IMR-90 (cell line): ENCODE measurements around the gene TIPARP. TPM values are rescaled to one million over a fixed set of nuclear protein-coding genes. Genes with fewer than 3 reads are reported as not detected.

Experiments used
- ATAC-seq: fragments of 200-7000 bp; cut with Tn5 transposase; 2 replicates; pipeline ENCODE4 v1.9.1; 2020; ENCODE audit warnings: low read depth, mild to moderate bottlenecking, moderate library complexity
- BruUV-seq: library from RNA; stranded (reverse); fragments of 400-500 nt; replicated peaks from 2 replicates; lab custom pipeline; 2021; lab: Mats Ljungman, UMichigan
- CTCF ChIA-PET: fragments of 300-600 bp; formaldehyde crosslinking; extraction: SDS; loops from one replicate; lab custom pipeline; 2021; ENCODE audit warnings: antibody characterized with exemption; lab: Yijun Ruan, JAX
- POLR2A ChIA-PET: fragments of 300-600 bp; sonication (Branson Sonifier 250); formaldehyde crosslinking; loops from one replicate; lab custom pipeline; 2022; ENCODE audit warnings: antibody characterized with exemption; ENCODE audit not compliant: unreplicated experiment; lab: Charles Lee
- DNase-seq: peaks from one replicate; pipeline ENCODE4 v3.0.0; 2013
- H2AFZ ChIP-seq: replicated peaks from 2 replicates; pipeline ENCODE3; 2013; ENCODE audit warnings: low read length, mild to moderate bottlenecking; ENCODE audit not compliant: poor library complexity
- H2AK5ac ChIP-seq: 2 replicates; pipeline ENCODE4 v1.6.1; 2013; ENCODE audit warnings: low read depth, low read length, inconsistent platforms
- H2AK9ac ChIP-seq: replicated peaks from 2 replicates; pipeline ENCODE3; 2013; ENCODE audit warnings: mild to moderate bottlenecking, low read depth, low read length, moderate library complexity; ENCODE audit not compliant: poor library complexity
- H2BK120ac ChIP-seq: 2 replicates; pipeline ENCODE4 v1.6.1; 2013; ENCODE audit warnings: low read depth, low read length, inconsistent platforms
- H2BK15ac ChIP-seq: 3 replicates; pipeline ENCODE4 v1.6.1; 2013; ENCODE audit warnings: low read depth, low read length, inconsistent platforms
- H2BK20ac ChIP-seq: 2 replicates; pipeline ENCODE4 v1.6.1; 2013; ENCODE audit warnings: low read depth, mild to moderate bottlenecking, inconsistent platforms, low read length, moderate library complexity
- H2BK5ac ChIP-seq: 2 replicates; pipeline ENCODE4 v1.6.1; 2013; ENCODE audit warnings: mild to moderate bottlenecking, low read depth, low read length, inconsistent platforms; ENCODE audit not compliant: poor library complexity, severe bottlenecking
- H3K14ac ChIP-seq: replicated peaks from 2 replicates; pipeline ENCODE4 v1.6.1; 2013; ENCODE audit warnings: low read depth, low read length, inconsistent platforms
- H3K18ac ChIP-seq: 2 replicates; pipeline ENCODE4 v1.6.1; 2013; ENCODE audit warnings: low read depth, low read length, control low read depth
- H3K23ac ChIP-seq: 2 replicates; pipeline ENCODE4 v1.6.1; 2013; ENCODE audit warnings: low read depth, low read length, inconsistent platforms
- H3K27ac ChIP-seq: 2 replicates; pipeline ENCODE4 v1.5.1; 2013; ENCODE audit warnings: mild to moderate bottlenecking, control low read depth, low read length; ENCODE audit not compliant: insufficient read depth
- H3K27me3 ChIP-seq: 2 replicates; pipeline ENCODE4 v1.6.1; 2013; ENCODE audit warnings: low read length; ENCODE audit not compliant: control insufficient read depth, insufficient read depth
- H3K36me3 ChIP-seq: 2 replicates; pipeline ENCODE4 v1.6.1; 2013; ENCODE audit warnings: low read length, mixed read lengths; ENCODE audit not compliant: control insufficient read depth, insufficient read depth
- H3K4ac ChIP-seq: 2 replicates; pipeline ENCODE4 v1.6.1; 2013; ENCODE audit warnings: low read depth, low read length, inconsistent platforms
- H3K4me1 ChIP-seq: 2 replicates; pipeline ENCODE4 v1.6.1; 2013; ENCODE audit warnings: low read length, mixed read lengths; ENCODE audit not compliant: control insufficient read depth, insufficient read depth
- H3K4me2 ChIP-seq: 2 replicates; pipeline ENCODE4 v1.6.1; 2013; ENCODE audit warnings: low read depth, mild to moderate bottlenecking, control low read depth, low read length, moderate library complexity
- H3K4me3 ChIP-seq: 2 replicates; pipeline ENCODE4 v1.5.1; 2013; ENCODE audit warnings: low read depth, mild to moderate bottlenecking, control low read depth, low read length, moderate library complexity; ENCODE audit not compliant: insufficient read depth
- H3K56ac ChIP-seq: 2 replicates; pipeline ENCODE4 v1.6.1; 2013; ENCODE audit warnings: low read length, inconsistent platforms; ENCODE audit not compliant: insufficient read depth; ENCODE audit errors: extremely low read depth
- H3K79me1 ChIP-seq, 2 experiments: 2 replicates each; pipeline ENCODE4 v1.6.1; 2013; ENCODE audit warnings: low read length in 2 of 2, inconsistent platforms in 1 of 2, low read depth in 1 of 2
- H3K9ac ChIP-seq: 2 replicates; pipeline ENCODE4 v1.6.1; 2013; ENCODE audit warnings: low read depth, low read length, control low read depth
- H3K9me1 ChIP-seq: 2 replicates; pipeline ENCODE4 v1.6.1; 2013; ENCODE audit warnings: low read length, inconsistent platforms; ENCODE audit not compliant: insufficient read depth
- H3K9me3 ChIP-seq: 2 replicates; pipeline ENCODE4 v1.6.1; 2013; ENCODE audit warnings: low read length; ENCODE audit not compliant: control insufficient read depth, insufficient read depth
- H4K20me1 ChIP-seq: 2 replicates; pipeline ENCODE4 v1.6.1; 2013; ENCODE audit warnings: low read length, inconsistent platforms; ENCODE audit not compliant: insufficient read depth
- H4K5ac ChIP-seq: 2 replicates; pipeline ENCODE4 v1.6.1; 2013; ENCODE audit warnings: mild to moderate bottlenecking, low read depth, low read length, control low read depth
- H4K8ac ChIP-seq, 2 experiments: 2 replicates each; pipeline ENCODE4 v1.6.1; 2013; ENCODE audit warnings: low read depth in 2 of 2, low read length in 2 of 2, control low read depth in 1 of 2, inconsistent platforms in 1 of 2
- H4K91ac ChIP-seq: 2 replicates; pipeline ENCODE4 v1.6.1; 2013; ENCODE audit warnings: low read depth, low read length, inconsistent platforms; ENCODE audit not compliant: insufficient read depth
- ELK1 ChIP-seq: fragments of 150-350 bp; IDR thresholded peaks from 2 replicates; pipeline ENCODE4 v1.6.1; 2016; ENCODE audit warnings: low read depth, mild to moderate bottlenecking, low read length, moderate library complexity, borderline replicate concordance
- FOS ChIP-seq: fragments of 150-350 bp; IDR thresholded peaks from 2 replicates; pipeline ENCODE4 v1.6.1; 2016; ENCODE audit warnings: low read depth, low read length
- MAFK ChIP-seq: IDR thresholded peaks from 2 replicates; pipeline ENCODE4 v1.6.1; 2012; ENCODE audit warnings: low read depth, low read length, improper control_type of control experiment
- MAZ ChIP-seq: IDR thresholded peaks from 2 replicates; pipeline ENCODE4 v1.6.1; 2012; ENCODE audit warnings: low read depth, mild to moderate bottlenecking, low read length, improper control_type of control experiment, moderate library complexity, borderline replicate concordance
- POLR2A ChIP-seq: IDR thresholded peaks from 2 replicates; pipeline ENCODE4 v1.6.1; 2012; ENCODE audit warnings: mild to moderate bottlenecking, low read depth, low read length
- WGBS, 2 experiments: methylation state at CpG; one replicate each; pipeline versions ENCODE4 v1.1.5 to v1.1.7; 2013; ENCODE audit warnings: missing lambda C conversion rate in 2 of 2; ENCODE audit not compliant: insufficient read length in 1 of 2; ENCODE audit errors: extremely low coverage in 2 of 2; 5-methylcytosine and 5-hydroxymethylcytosine counted together
- dilution Hi-C: fragments of 300-500 bp; cut with HindIII; formaldehyde crosslinking; loops from one replicate; pipeline ENCODE4 v1.14.3; 2018; ENCODE audit warnings: low sequenced_read_pairs; ENCODE audit not compliant: unreplicated experiment
- in situ Hi-C: fragments of 300-500 bp; cut with MboI; formaldehyde crosslinking; loops from 3 replicates; pipeline ENCODE4 v1.14.3; 2019; ENCODE audit warnings: low sequenced_read_pairs, inconsistent platforms, mixed read lengths
- intact Hi-C: fragments of 100-400 bp; cut with micrococcal nuclease; formaldehyde crosslinking; loops from 2 replicates; pipeline ENCODE4 v1.10.0; 2022
- polyA plus RNA-seq, 3 experiments: library from polyadenylated mRNA; depleted of rRNA; stranded (reverse); fragments of >200 nt; gene quantifications; 2 replicates each; pipeline ENCODE4 v1.2.3, GENCODE V29; 2012; ENCODE audit warnings: low replicate concordance in 1 of 3
- total RNA-seq: library from RNA; depleted of rRNA; stranded (reverse); fragments of >200 nt; gene quantifications from 2 replicates; pipeline ENCODE4 v1.2.3, GENCODE V29; 2012
- TF ChIP-seq, protein P1 (sequence below): conservative IDR thresholded peaks from 2 replicates; pipeline ENCODE4 v1.5.1; 2012; ENCODE audit warnings: mild to moderate bottlenecking, low read depth, low read length, improper control_type of control experiment

TIPARP gene
- total and polyA plus RNA-seq, 2 of the 4 experiments (the other 2 are of a cell fraction) = 12.6 to 70.8 TPM

DNA sequence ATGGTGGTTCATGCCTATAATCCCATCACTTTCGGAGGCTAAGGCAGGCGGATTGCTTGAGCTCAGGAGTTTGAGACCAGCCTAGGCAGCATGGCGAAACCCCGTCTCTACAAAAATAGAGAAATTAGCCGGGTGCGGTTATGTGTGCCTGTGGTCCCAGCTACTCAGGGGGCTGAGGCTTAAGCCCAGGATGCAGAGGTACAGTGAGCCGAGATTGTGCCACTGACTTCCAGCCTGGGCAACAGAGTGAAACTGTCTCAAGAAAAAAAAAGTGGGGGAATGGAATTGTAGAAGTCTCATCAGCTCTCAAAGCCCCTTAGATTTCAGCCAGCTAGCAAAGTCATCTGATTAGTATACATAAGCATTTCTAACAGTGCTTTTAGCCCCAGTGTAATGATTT, 33.2 kb downstream of the TIPARP start:
- no peak overlapping the region for H2BK5ac ChIP-seq
- H3K14ac ChIP-seq = no peak overlapping the region
- intact Hi-C loops = no loop called here

More for the DNA sequence above, 33.2 kb downstream of the TIPARP start:
- H2AFZ ChIP-seq = no peak overlapping the region
- H2BK15ac ChIP-seq = no peak overlapping the region
- dilution Hi-C loops (no loop called here), in situ Hi-C loops (no loop called here)
- H2AK5ac ChIP-seq = no peak overlapping the region
- no peak overlapping the region for H3K4me2 ChIP-seq
- H2AK9ac ChIP-seq = no peak overlapping the region
- H4K8ac ChIP-seq = no peak overlapping the region
- BruUV-seq = no TSS peak
- ATAC-seq = no peak
- H3K36me3 ChIP-seq = peaks cover 29% of the 10 kb centered on the region
- no peak overlapping the region for H4K5ac ChIP-seq
- 100% methylated on average over 2 of the region's 7 CpGs; no CpG with 5 or more reads in 1 of the 2 experiments for WGBS, 2 experiments
- no peaks in the 10 kb centered on the region for H3K27me3 ChIP-seq
- H3K27ac ChIP-seq = no peak overlapping the region
- no peak overlapping the region for H2BK20ac ChIP-seq
- no peak overlapping the region for H2BK120ac ChIP-seq
- H3K79me1 ChIP-seq = peaks cover 16 to 42% of the 10 kb centered on the region in 2 experiments
- H3K23ac ChIP-seq = no peak overlapping the region
- no peak overlapping the region for H3K4me3 ChIP-seq
- H3K9me1 ChIP-seq = peaks cover 3% of the 10 kb centered on the region; the same call in 1 of the 2 replicates
- CTCF ChIA-PET = no interaction called here
- peaks cover 2% of the 10 kb centered on the region; the same call in 1 of the 2 replicates for H4K20me1 ChIP-seq
- peaks cover 6% of the 10 kb centered on the region for H3K4me1 ChIP-seq
- no peaks in the 10 kb centered on the region for H3K9me3 ChIP-seq
- DNase-seq = no peak
- H3K56ac ChIP-seq = no peak overlapping the region
- H3K9ac ChIP-seq = no peak overlapping the region
- H3K18ac ChIP-seq = no peak overlapping the region
- POLR2A ChIA-PET = no interaction called here
- TF ChIP-seq MAZ = no peak
- no peak for TF ChIP-seq POLR2A
- TF ChIP-seq, protein P1, sequence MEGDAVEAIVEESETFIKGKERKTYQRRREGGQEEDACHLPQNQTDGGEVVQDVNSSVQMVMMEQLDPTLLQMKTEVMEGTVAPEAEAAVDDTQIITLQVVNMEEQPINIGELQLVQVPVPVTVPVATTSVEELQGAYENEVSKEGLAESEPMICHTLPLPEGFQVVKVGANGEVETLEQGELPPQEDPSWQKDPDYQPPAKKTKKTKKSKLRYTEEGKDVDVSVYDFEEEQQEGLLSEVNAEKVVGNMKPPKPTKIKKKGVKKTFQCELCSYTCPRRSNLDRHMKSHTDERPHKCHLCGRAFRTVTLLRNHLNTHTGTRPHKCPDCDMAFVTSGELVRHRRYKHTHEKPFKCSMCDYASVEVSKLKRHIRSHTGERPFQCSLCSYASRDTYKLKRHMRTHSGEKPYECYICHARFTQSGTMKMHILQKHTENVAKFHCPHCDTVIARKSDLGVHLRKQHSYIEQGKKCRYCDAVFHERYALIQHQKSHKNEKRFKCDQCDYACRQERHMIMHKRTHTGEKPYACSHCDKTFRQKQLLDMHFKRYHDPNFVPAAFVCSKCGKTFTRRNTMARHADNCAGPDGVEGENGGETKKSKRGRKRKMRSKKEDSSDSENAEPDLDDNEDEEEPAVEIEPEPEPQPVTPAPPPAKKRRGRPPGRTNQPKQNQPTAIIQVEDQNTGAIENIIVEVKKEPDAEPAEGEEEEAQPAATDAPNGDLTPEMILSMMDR = no peak
- no peak for TF ChIP-seq MAFK
- no peak for TF ChIP-seq FOS
- TF ChIP-seq ELK1 = no peak
- H4K91ac ChIP-seq = no peak overlapping the region
- no peak overlapping the region for H3K4ac ChIP-seq
